ENCODE measurements around the gene TRMU. TPM values are rescaled to one million over a fixed set of nuclear protein-coding genes. Genes with fewer than 3 reads are reported as not detected.
A peak's percentile ranks its signal among the peaks of the same experiment; 100 is the strongest.

TRMU gene
- total RNA-seq, 1 donor from 2014 or later, result 60.8 TPM

GRCh38 chr22:46296257-46297150, 39.0 kb upstream of the TRMU start, which contains the start of gene GTSE1:
Gene GTSE1, plus strand, starts transcription at chr22:46296870. Its CDS starts 531 bp downstream, at chr22:46297401.
- peak within 1 kb of the TSS; percentile 89 for H3K27ac Mint-ChIP-seq (ENCODE audit: unreplicated experiment)
- no peaks in the 10 kb centered on the region for H3K36me3 Mint-ChIP-seq (ENCODE audit: unreplicated experiment)
- no peak for TF ChIP-seq CTCF (IDR thresholded peaks at IDR 0.05; ENCODE audit: partially characterized antibody, unreplicated experiment)
- H3K4me3 Mint-ChIP-seq (ENCODE audit: unreplicated experiment), result peak within 1 kb of the TSS; percentile 93
- H3K27me3 Mint-ChIP-seq (ENCODE audit: unreplicated experiment), result peaks cover 2% of the 10 kb centered on the region
- H3K4me1 Mint-ChIP-seq (ENCODE audit: low read depth, unreplicated experiment), result peaks cover 21% of the 10 kb centered on the region
- DNase-seq, result peak; percentile 98
- H3K9me3 Mint-ChIP-seq (ENCODE audit: unreplicated experiment), result peaks cover 14% of the 10 kb centered on the region

GRCh38 chr22:46297151-46297812, 38.2 kb upstream of the TRMU start:
- H3K9me3 Mint-ChIP-seq (ENCODE audit: unreplicated experiment), result peaks cover 14% of the 10 kb centered on the region
- peak overlapping the region; percentile 48 for H3K27ac Mint-ChIP-seq (ENCODE audit: unreplicated experiment)
- DNase-seq, result peak; percentile 47
- H3K27me3 Mint-ChIP-seq (ENCODE audit: unreplicated experiment), result peaks cover 2% of the 10 kb centered on the region
- H3K4me3 Mint-ChIP-seq (ENCODE audit: unreplicated experiment), result peak overlapping the region; percentile 91
- peaks cover 21% of the 10 kb centered on the region for H3K4me1 Mint-ChIP-seq (ENCODE audit: low read depth, unreplicated experiment)
- no peaks in the 10 kb centered on the region for H3K36me3 Mint-ChIP-seq (ENCODE audit: unreplicated experiment)
- TF ChIP-seq CTCF (IDR thresholded peaks at IDR 0.05; ENCODE audit: partially characterized antibody, unreplicated experiment), result no peak

GRCh38 chr22:46299101-46299500, 36.4 kb upstream of the TRMU start:
- no peak overlapping the region for H3K27ac Mint-ChIP-seq (ENCODE audit: unreplicated experiment)
- H3K4me3 Mint-ChIP-seq (ENCODE audit: unreplicated experiment), result peak overlapping the region; percentile 35
- no peak for DNase-seq
- peaks cover 6% of the 10 kb centered on the region for H3K9me3 Mint-ChIP-seq (ENCODE audit: unreplicated experiment)
- no peaks in the 10 kb centered on the region for H3K36me3 Mint-ChIP-seq (ENCODE audit: unreplicated experiment)
- no peak for TF ChIP-seq CTCF (IDR thresholded peaks at IDR 0.05; ENCODE audit: partially characterized antibody, unreplicated experiment)
- peaks cover 2% of the 10 kb centered on the region for H3K27me3 Mint-ChIP-seq (ENCODE audit: unreplicated experiment)
- H3K4me1 Mint-ChIP-seq (ENCODE audit: low read depth, unreplicated experiment), result peaks cover 11% of the 10 kb centered on the region

GRCh38 chr22:46300491-46300890, 35.0 kb upstream of the TRMU start:
- H3K9me3 Mint-ChIP-seq (ENCODE audit: unreplicated experiment), result peaks cover 3% of the 10 kb centered on the region
- H3K27ac Mint-ChIP-seq (ENCODE audit: unreplicated experiment), result peak overlapping the region; percentile 0
- no peak overlapping the region for H3K4me3 Mint-ChIP-seq (ENCODE audit: unreplicated experiment)
- TF ChIP-seq CTCF (IDR thresholded peaks at IDR 0.05; ENCODE audit: partially characterized antibody, unreplicated experiment), result no peak
- DNase-seq, result no peak
- H3K36me3 Mint-ChIP-seq (ENCODE audit: unreplicated experiment), result no peaks in the 10 kb centered on the region
- peaks cover 9% of the 10 kb centered on the region for H3K4me1 Mint-ChIP-seq (ENCODE audit: low read depth, unreplicated experiment)
- peaks cover 2% of the 10 kb centered on the region for H3K27me3 Mint-ChIP-seq (ENCODE audit: unreplicated experiment)

Data from glutamatergic neuron (in vitro differentiated cells).